ENCODE results near the gene PSMA5. TPM values are rescaled to one million over a fixed set of nuclear protein-coding genes. Genes with fewer than 3 reads are reported as not detected.

PSMA5 gene
- total RNA-seq, 6 experiments from 2014 or later = 145 to 195 (median 188) TPM

GRCh38 chr1:109402025-109402424 lies 24.2 kb downstream of the PSMA5 start:
- Mint-ChIP-seq H3K9me3 (no peaks in the 10 kb centered on the region), H3K36me3 (ENCODE audit: low read depth) (no peaks in the 10 kb centered on the region; the same call in 1 of the 2 replicates), H3K4me1 (ENCODE audit: low read depth) (peaks cover 17% of the 10 kb centered on the region), H3K27me3 (ENCODE audit: insufficient read depth) (no peaks in the 10 kb centered on the region; the same call in 1 of the 2 replicates), H3K4me3 (no peak overlapping the region), H3K27ac (no peak overlapping the region)
- DNase-seq = no peak
- TF ChIP-seq CTCF (IDR thresholded peaks at IDR 0.05) = no peak

- H3K4me3 Mint-ChIP-seq = no peak overlapping the region
- H3K27ac Mint-ChIP-seq = no peak overlapping the region
- TF ChIP-seq CTCF (IDR thresholded peaks at IDR 0.05) = no peak
- no peaks in the 10 kb centered on the region for H3K36me3 Mint-ChIP-seq (ENCODE audit: low read depth)
- H3K4me1 Mint-ChIP-seq (ENCODE audit: low read depth) = peaks cover 35% of the 10 kb centered on the region
- no peaks in the 10 kb centered on the region for H3K9me3 Mint-ChIP-seq
- no peak for DNase-seq
- no peaks in the 10 kb centered on the region; the same call in 1 of the 2 replicates for H3K27me3 Mint-ChIP-seq (ENCODE audit: insufficient read depth)
These were observed 26.1 kb downstream of the PSMA5 start for GRCh38 chr1:109400035-109400655.

- peaks cover 42% of the 10 kb centered on the region for H3K4me1 Mint-ChIP-seq (ENCODE audit: low read depth)
- DNase-seq = peak; percentile 56
- H3K4me3 Mint-ChIP-seq = no peak overlapping the region
- no peaks in the 10 kb centered on the region; the same call in 1 of the 2 replicates for H3K27me3 Mint-ChIP-seq (ENCODE audit: insufficient read depth)
- TF ChIP-seq CTCF (IDR thresholded peaks at IDR 0.05) = peak; percentile 93
- H3K9me3 Mint-ChIP-seq = no peaks in the 10 kb centered on the region
- H3K36me3 Mint-ChIP-seq (ENCODE audit: low read depth) = no peaks in the 10 kb centered on the region
- 0 out of 2 replicates have a peak overlapping the region, but pooled peaks have one; percentile 26 for H3K27ac Mint-ChIP-seq
These were observed 26.8 kb downstream of the PSMA5 start for GRCh38 chr1:109399326-109399957.

GRCh38 chr1:109398343-109399225 lies 27.7 kb downstream of the PSMA5 start:
- no peak for DNase-seq
- peak overlapping the region; percentile 50 for H3K27ac Mint-ChIP-seq
- no peak for TF ChIP-seq CTCF (IDR thresholded peaks at IDR 0.05)
- H3K4me3 Mint-ChIP-seq = peak overlapping the region; percentile 88
- no peaks in the 10 kb centered on the region; the same call in 1 of the 2 replicates for H3K27me3 Mint-ChIP-seq (ENCODE audit: insufficient read depth)
- no peaks in the 10 kb centered on the region for H3K36me3 Mint-ChIP-seq (ENCODE audit: low read depth)
- no peaks in the 10 kb centered on the region for H3K9me3 Mint-ChIP-seq
- peaks cover 51% of the 10 kb centered on the region for H3K4me1 Mint-ChIP-seq (ENCODE audit: low read depth)

- Mint-ChIP-seq H3K36me3 (ENCODE audit: low read depth) (no peaks in the 10 kb centered on the region), H3K27me3 (ENCODE audit: insufficient read depth) (no peaks in the 10 kb centered on the region; the same call in 1 of the 2 replicates), H3K4me1 (ENCODE audit: low read depth) (peaks cover 59% of the 10 kb centered on the region), H3K27ac (peak within 1 kb of the TSS; percentile 50), H3K4me3 (peak within 1 kb of the TSS; percentile 91), H3K9me3 (no peaks in the 10 kb centered on the region)
- peak; percentile 73 for DNase-seq
- no peak for TF ChIP-seq CTCF (IDR thresholded peaks at IDR 0.05)
These were observed 28.5 kb downstream of the PSMA5 start, which contains the start of gene SORT1 for GRCh38 chr1:109397581-109398342. Gene SORT1 (minus strand): TSS chr1:109397918. CDS start chr1:109397892, 26 bp downstream.
